A549 (cell line): ENCODE measurements around the gene KIF13A. TPM values are rescaled to one million over a fixed set of nuclear protein-coding genes. Genes with fewer than 3 reads are reported as not detected.

Source experiments
- ATAC-seq, 2 experiments: fragments of 200-7000 bp in 1 of 2; fragments of >200 bp in 1 of 2; cut with Nextera tagmentation in 1 of 2; cut with Tn5 transposase in 1 of 2; 3 replicates each; pipeline versions ENCODE4 v1.8.0 to v1.9.1; 2018 to 2020; ENCODE audit warnings: mild to moderate bottlenecking in 1 of 2, moderate library complexity in 1 of 2
- CTCF ChIA-PET: fragments of 300-600 bp; sonication (Branson Sonifier 250); formaldehyde crosslinking; extraction: SDS; loops from one replicate; lab custom pipeline; 2021; ENCODE audit warnings: antibody characterized with exemption, inconsistent platforms; lab: Yijun Ruan, JAX
- POLR2A ChIA-PET: fragments of 350-600 bp; formaldehyde crosslinking; extraction: SDS; loops from one replicate; lab custom pipeline; 2021; ENCODE audit warnings: antibody characterized with exemption, inconsistent platforms; lab: Yijun Ruan, JAX
- DNase-seq, 2 experiments: peaks; one replicate each; pipeline versions ENCODE4 v3.0.0 to v3.0.0-alpha.2; 2011 to 2016; ENCODE audit warnings: low read depth in 1 of 2, low spot score in 1 of 2
- FAIRE-seq: peaks from 2 replicates; lab custom pipeline; 2011; peaks lifted over from hg19 to GRCh38; lab: Jason Lieb, UNC
- H3K27ac ChIP-seq, 2 experiments: fragments of >200 bp; sonication (Bioruptor Twin); formaldehyde crosslinking; 3 replicates each; pipeline ENCODE4 v1.5.1; 2016 to 2017
- H3K4me1 ChIP-seq: fragments of >200 bp; sonication (Bioruptor Twin); formaldehyde crosslinking; 3 replicates; pipeline ENCODE4 v1.6.1; 2016
- H3K4me2 ChIP-seq: fragments of >200 bp; sonication (Bioruptor Twin); formaldehyde crosslinking; 3 replicates; pipeline ENCODE4 v1.6.1; 2016
- H3K4me3 ChIP-seq: fragments of >200 bp; sonication (Bioruptor Twin); formaldehyde crosslinking; 3 replicates; pipeline ENCODE4 v1.5.1; 2016
- H3K9me3 ChIP-seq: fragments of >200 bp; sonication (Bioruptor Twin); formaldehyde crosslinking; 3 replicates; pipeline ENCODE4 v1.6.1; 2016
- BHLHE40 ChIP-seq: IDR thresholded peaks from 2 replicates; pipeline ENCODE4 v1.6.1; 2012; ENCODE audit warnings: low read depth, low read length, inconsistent platforms
- CHD2 ChIP-seq: fragments of 150-350 bp; IDR thresholded peaks from 2 replicates; pipeline ENCODE4 v1.6.1; 2014; ENCODE audit warnings: low read length; ENCODE audit not compliant: partially characterized antibody
- EHF ChIP-seq: fragments of 250-450 bp; sonication (Bioruptor Pico); IDR thresholded peaks from 2 replicates; pipeline ENCODE4 v1.5.0; 2020; ENCODE audit warnings: mild to moderate bottlenecking
- EP300 ChIP-seq, 2 experiments: fragments of >200 bp; sonication (Bioruptor Twin); formaldehyde crosslinking; IDR thresholded peaks; 2 replicates in 1 of 2; 3 replicates in 1 of 2; pipeline ENCODE4 v1.6.1; 2016 to 2017
- GATA3 ChIP-seq: IDR thresholded peaks from 2 replicates; pipeline ENCODE4 v1.6.1; 2012; ENCODE audit warnings: borderline replicate concordance
- HES2 ChIP-seq: fragments of >200 bp; sonication (Bioruptor Twin); formaldehyde crosslinking; IDR thresholded peaks from 2 replicates; pipeline ENCODE4 v1.6.1; 2016
- HMGXB4 ChIP-seq: fragments of 250-450 bp; sonication (Bioruptor Pico); IDR thresholded peaks from 2 replicates; pipeline ENCODE4 v1.5.0; 2021; ENCODE audit warnings: mild to moderate bottlenecking, moderate library complexity, borderline replicate concordance
- JUN ChIP-seq, 2 experiments: fragments of >200 bp; sonication (Bioruptor Twin); formaldehyde crosslinking; IDR thresholded peaks; 2 replicates in 1 of 2; 3 replicates in 1 of 2; pipeline ENCODE4 v1.6.1; 2016 to 2017
- JUNB ChIP-seq: fragments of >200 bp; sonication (Bioruptor Twin); formaldehyde crosslinking; IDR thresholded peaks from 2 replicates; pipeline ENCODE4 v1.6.1; 2016
- KDM5A ChIP-seq: fragments of 200-600 bp; sonication (generic); IDR thresholded peaks from 2 replicates; pipeline ENCODE4 v1.6.1; 2016; ENCODE audit warnings: antibody characterized with exemption, mild to moderate bottlenecking
- MAFK ChIP-seq: fragments of 450-650 bp; IDR thresholded peaks from 2 replicates; pipeline ENCODE4 v1.6.1; 2014; ENCODE audit not compliant: partially characterized antibody
- MYC ChIP-seq: IDR thresholded peaks from 2 replicates; pipeline ENCODE4 v1.6.1; 2012; ENCODE audit warnings: mild to moderate bottlenecking, inconsistent platforms, low read length, improper control_type of control experiment, borderline replicate concordance
- RAD21 ChIP-seq, 2 experiments: fragments of >200 bp in 1 of 2; sonication (Bioruptor Twin) in 1 of 2; formaldehyde crosslinking in 1 of 2; IDR thresholded peaks in 1 of 2; conservative IDR thresholded peaks in 1 of 2; 2 replicates in 1 of 2; 3 replicates in 1 of 2; pipeline ENCODE4 v1.6.1; 2012 to 2018; ENCODE audit warnings: inconsistent platforms in 1 of 2
- REST ChIP-seq: fragments of 200-600 bp; sonication (generic); IDR thresholded peaks from 2 replicates; pipeline ENCODE4 v1.6.1; 2016; ENCODE audit warnings: antibody characterized with exemption, mild to moderate bottlenecking, moderate library complexity
- TP53 ChIP-seq: fragments of 250-450 bp; sonication (Bioruptor Pico); IDR thresholded peaks from 2 replicates; pipeline ENCODE4 v1.5.0; 2021; ENCODE audit warnings: mild to moderate bottlenecking, moderate library complexity
- USF2 ChIP-seq: fragments of 450-650 bp; IDR thresholded peaks from 2 replicates; pipeline ENCODE4 v1.6.1; 2014; ENCODE audit warnings: antibody characterized with exemption
- ZC3H11A ChIP-seq: fragments of 450-650 bp; IDR thresholded peaks from 2 replicates; pipeline ENCODE4 v1.6.1; 2014; ENCODE audit warnings: antibody characterized with exemption, mild to moderate bottlenecking
- ZFP36 ChIP-seq: fragments of 450-650 bp; IDR thresholded peaks from 2 replicates; pipeline ENCODE4 v1.6.1; 2014; ENCODE audit warnings: borderline replicate concordance; ENCODE audit not compliant: partially characterized antibody
- ZSCAN20 ChIP-seq: fragments of 250-450 bp; sonication (Bioruptor Pico); IDR thresholded peaks from 2 replicates; pipeline ENCODE4 v1.8.0; 2022; ENCODE audit warnings: mild to moderate bottlenecking, moderate library complexity
- WGBS: methylation state at CpG from one replicate; pipeline ENCODE4 v1.1.6; 2017; ENCODE audit errors: missing lambda C conversion rate; 5-methylcytosine and 5-hydroxymethylcytosine counted together
- polyA plus RNA-seq, 4 experiments: library from polyadenylated mRNA; depleted of rRNA in 3 of 4; stranded (reverse); fragments of >200 nt; fragmentation: RNase III in 1 of 4; extraction: RNeasy Plus Mini Kit Qiagen cat#74134 plus additional on column Dnase treatment in 1 of 4; gene quantifications; 2 replicates in 3 of 4; 3 replicates in 1 of 4; pipeline ENCODE4 v1.2.3, GENCODE V29; 2011 to 2017

Gene KIF13A
- polyA plus RNA-seq, 2 of the 4 experiments (the other 2 are of a cell fraction): 30.2 to 39.4 TPM

GRCh38 chr6:17842014-17842776 is 145.2 kb downstream of the KIF13A start (continued):
- no peak for TF ChIP-seq HMGXB4 (CRISPR knock-in tag)

- Histone ChIP-seq H3K4me2 (no peak overlapping the region), H3K4me3 (no peak overlapping the region), H3K27ac (no peak overlapping the region), H3K4me1 (peaks cover 16% of the 10 kb centered on the region; the same call in 2 of the 3 replicates), H3K9me3 (no peaks in the 10 kb centered on the region)
- ATAC-seq (no peak), DNase-seq (no peak), FAIRE-seq (no peak)
- 89% methylated on average over 9 of the region's 9 CpGs for WGBS
- TF ChIP-seq MYC (no peak), ZC3H11A (no peak), BHLHE40 (no peak), REST (no peak), JUNB (no peak), TP53 (CRISPR knock-in tag) (no peak), JUN (IDR thresholded peaks at IDR 0.05) (no peak), MAFK (no peak), CHD2 (no peak), HES2 (no peak), ZFP36 (no peak), ZSCAN20 (no peak), EP300 (IDR thresholded peaks at IDR 0.05) (no peak), RAD21 (conservative IDR thresholded peaks at IDR 0.05 in 1 of 2, IDR thresholded peaks at IDR 0.05 in 1 of 2) (no peak), EHF (CRISPR knock-in tag) (no peak), KDM5A (no peak), GATA3 (no peak), USF2 (no peak)
- CTCF ChIA-PET: interaction anchor here (1.4 kb wide), 1 partner anchor 10 kb away, joined by 5 read pairs; no protein-coding TSS in a partner anchor
- POLR2A ChIA-PET: no interaction called here
Measured at GRCh38 chr6:17839513-17840223, 147.8 kb downstream of the KIF13A start.
